Measurements from ENCODE around the gene PRPF8.

GRCh38 chr17:1733759-1734158 lies 49.1 kb upstream of the PRPF8 start:
- TF ChIP-seq, protein P1, sequence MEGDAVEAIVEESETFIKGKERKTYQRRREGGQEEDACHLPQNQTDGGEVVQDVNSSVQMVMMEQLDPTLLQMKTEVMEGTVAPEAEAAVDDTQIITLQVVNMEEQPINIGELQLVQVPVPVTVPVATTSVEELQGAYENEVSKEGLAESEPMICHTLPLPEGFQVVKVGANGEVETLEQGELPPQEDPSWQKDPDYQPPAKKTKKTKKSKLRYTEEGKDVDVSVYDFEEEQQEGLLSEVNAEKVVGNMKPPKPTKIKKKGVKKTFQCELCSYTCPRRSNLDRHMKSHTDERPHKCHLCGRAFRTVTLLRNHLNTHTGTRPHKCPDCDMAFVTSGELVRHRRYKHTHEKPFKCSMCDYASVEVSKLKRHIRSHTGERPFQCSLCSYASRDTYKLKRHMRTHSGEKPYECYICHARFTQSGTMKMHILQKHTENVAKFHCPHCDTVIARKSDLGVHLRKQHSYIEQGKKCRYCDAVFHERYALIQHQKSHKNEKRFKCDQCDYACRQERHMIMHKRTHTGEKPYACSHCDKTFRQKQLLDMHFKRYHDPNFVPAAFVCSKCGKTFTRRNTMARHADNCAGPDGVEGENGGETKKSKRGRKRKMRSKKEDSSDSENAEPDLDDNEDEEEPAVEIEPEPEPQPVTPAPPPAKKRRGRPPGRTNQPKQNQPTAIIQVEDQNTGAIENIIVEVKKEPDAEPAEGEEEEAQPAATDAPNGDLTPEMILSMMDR (IDR thresholded peaks at IDR 0.05): no peak
- TF ChIP-seq POLR2A (IDR thresholded peaks at IDR 0.05): no peak
